HUDEP-2 (cell line): ENCODE measurements around the gene PSMD6.
A peak's percentile ranks its signal among the peaks of the same experiment; 100 is the strongest.

Source experiments
- DNase-seq, 76 experiments: peaks; one replicate each; lab custom pipeline; 2025; ENCODE audit not compliant: unreplicated experiment in 76 of 76; lab: John Stamatoyannopoulos, UW

The PSMD6 gene

GRCh38 chr3:63963496-63963895 is 59.8 kb downstream of the PSMD6 start:
- no peak for DNase-seq

- peak in 19 of 76 experiments; percentile 4 to 44 (median 21) for DNase-seq
These were observed 61.4 kb downstream of the PSMD6 start for GRCh38 chr3:63961891-63962290.
